Glomerular visceral epithelial cell (primary cell): ENCODE measurements around the gene FYB1.

Source experiments
- DNase-seq: peaks from one replicate; pipeline ENCODE4 v3.0.0-alpha.2; 2016; ENCODE audit errors: extremely low spot score

The FYB1 gene

DNA sequence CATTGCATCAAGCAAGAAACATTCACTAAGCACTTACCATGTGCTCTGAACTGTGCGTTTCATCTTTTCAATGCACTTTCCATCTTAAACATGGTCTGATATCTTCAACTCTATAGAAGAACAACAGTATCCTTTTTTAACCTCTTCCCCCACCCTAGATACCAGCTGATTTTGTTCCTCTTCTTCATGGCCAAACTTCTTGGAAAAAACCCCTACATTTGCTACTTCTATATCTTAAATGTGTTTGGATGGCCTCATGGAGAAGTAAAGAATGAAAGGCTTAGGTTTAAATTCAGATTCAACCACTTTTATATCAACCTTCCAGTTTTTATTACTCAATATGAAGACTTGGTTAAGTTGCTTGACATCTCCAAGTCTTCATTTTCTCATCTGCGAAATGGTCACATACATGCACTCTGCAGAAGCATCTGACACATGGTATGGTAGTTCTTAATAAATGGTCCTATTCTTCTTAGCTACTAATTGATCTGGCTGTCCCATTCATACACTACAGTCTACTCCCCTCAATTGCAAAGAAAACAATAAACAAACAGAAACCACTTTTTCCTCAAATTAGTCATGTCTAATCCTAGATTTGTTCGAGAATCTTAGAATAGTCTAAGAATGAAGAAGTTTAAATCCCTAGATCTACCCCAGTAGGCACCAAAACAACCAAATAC, 59.4 kb downstream of the FYB1 start:
- no peak for DNase-seq

DNA sequence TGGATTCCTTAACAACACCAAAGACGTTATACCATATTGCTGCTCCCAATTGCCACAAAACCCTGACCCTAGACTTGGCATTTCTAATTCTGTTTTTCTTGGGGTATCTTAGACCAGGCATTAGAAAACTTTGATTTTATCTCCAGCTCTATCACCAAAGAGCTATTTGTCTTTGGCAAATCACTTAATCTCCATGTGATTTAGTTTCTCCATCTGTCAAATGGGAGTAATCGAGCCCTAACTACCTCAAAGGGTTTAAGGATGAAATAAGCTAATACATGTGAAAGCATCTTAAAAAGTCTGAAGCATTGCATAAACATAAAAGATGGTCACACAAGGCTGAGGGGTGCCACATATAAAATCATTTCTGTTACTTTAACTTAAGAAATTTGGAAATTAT, 60.6 kb downstream of the FYB1 start:
- DNase-seq, result no peak

DNA sequence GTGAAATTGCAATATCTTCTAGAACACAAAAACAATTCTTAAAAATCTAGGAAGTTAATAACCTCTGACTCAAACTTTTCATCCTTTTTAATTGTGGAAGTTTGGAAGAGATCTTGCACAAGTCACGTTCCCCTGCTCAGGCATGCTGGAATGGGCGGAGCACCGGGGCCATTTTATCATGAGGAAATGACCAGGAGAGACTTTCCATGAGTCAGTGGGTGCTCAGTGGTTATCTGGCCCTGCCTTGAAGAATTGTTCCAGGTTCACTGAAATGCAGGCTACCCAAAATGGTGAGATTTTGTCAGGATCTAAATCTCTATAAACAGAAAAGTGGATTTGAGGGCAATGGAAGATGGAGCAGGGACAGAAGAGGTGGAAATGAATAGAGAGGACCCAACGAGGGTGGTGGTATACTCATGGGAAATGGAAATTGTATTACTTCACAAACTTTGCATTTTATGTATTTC, 61.2 kb downstream of the FYB1 start:
- no peak for DNase-seq

- no peak for DNase-seq
Observed at GRCh38 chr5:39157701-39158100, 61.7 kb downstream of the FYB1 start.

DNA sequence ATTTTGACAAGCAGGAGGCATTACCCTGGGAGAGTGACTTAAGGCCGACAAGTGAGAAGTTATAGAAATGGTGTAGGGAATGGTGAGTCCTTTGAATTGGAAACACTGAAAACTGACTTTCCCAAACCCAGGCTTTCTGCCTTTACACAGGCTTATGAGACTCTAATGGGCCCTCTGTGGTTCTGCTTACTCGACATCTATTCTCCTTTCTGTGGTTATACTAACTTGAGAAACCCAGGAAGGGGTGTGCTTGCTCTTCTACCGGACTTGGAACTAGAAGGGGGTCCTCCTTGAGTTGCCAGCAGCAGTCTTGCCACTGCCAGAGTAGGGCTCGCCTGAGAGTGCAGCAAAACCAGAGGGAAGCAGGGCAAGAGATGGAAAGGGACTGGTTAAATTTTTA, 63.3 kb downstream of the FYB1 start:
- no peak for DNase-seq

GRCh38 chr5:39151745-39152144, 67.6 kb downstream of the FYB1 start:
- DNase-seq, result no peak

- DNase-seq, result no peak
Observed at GRCh38 chr5:39149966-39150365, 69.4 kb downstream of the FYB1 start.

DNA sequence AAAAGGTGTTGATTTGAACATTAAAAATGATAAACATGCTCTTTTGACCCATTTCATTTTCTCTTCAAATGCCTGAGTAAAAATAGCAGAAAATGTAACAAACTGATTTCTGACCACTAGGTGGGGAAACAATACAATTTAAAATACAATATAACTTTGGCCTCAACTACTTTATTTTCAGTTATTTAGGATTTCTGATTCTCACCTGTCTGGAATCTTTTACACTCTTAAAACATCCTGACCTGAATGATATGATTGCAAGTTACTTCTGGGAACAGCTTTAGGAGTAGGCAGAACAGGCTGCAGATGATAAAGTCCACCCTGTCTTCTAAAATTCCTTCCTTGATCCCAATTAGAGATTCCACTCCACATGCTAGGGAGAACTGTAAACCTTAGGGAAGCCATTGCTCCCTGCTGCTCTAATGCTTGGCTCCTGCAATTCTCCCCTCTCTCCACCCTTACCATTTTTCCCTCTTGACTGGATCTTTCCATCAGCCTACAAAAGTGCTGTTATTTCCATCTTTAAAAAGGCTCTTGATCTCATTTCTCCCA, 70.3 kb downstream of the FYB1 start:
- DNase-seq, result peak; percentile 6

DNA sequence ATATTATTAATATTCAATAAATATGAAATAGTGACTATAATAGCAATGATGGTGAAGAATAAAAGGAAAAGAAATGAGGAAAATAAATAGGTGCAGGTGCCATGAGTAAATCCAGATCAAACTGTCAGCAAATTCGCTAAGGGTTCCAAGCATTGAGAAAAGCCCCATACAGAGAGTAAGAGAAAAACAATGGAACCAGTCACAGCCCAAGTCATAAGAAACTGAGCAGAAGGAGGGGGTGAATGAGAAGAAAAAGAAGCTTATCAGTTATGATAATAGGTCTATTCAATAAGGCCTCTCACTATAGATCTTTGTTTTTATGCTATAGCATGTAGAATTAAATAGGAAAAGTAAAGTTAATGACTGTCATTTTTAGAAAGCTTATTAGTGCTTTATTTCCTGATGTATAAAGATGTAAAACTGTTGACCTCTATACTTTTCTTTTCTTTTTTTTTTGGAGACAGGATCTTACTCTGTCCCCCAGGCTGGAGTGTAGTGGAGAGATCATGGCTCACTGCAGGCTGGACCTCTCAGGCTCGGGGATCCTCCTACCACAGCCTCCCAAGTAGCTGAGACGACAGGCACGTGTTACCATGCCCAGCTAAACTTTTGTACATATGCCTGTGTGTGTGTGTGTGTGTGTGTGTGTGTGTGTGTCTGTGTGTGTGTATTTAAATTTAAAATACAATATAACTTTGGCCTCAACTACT, 72.4 kb downstream of the FYB1 start:
- DNase-seq, result no peak

- DNase-seq, result no peak
Observed at GRCh38 chr5:39143151-39143860, 76.1 kb downstream of the FYB1 start.

GRCh38 chr5:39140558-39141168, 78.7 kb downstream of the FYB1 start:
- DNase-seq, result no peak

- DNase-seq, result no peak
Observed at GRCh38 chr5:39138892-39139291, 80.5 kb downstream of the FYB1 start.

- DNase-seq, result no peak
Observed at GRCh38 chr5:39137819-39138451, 81.4 kb downstream of the FYB1 start.

DNA sequence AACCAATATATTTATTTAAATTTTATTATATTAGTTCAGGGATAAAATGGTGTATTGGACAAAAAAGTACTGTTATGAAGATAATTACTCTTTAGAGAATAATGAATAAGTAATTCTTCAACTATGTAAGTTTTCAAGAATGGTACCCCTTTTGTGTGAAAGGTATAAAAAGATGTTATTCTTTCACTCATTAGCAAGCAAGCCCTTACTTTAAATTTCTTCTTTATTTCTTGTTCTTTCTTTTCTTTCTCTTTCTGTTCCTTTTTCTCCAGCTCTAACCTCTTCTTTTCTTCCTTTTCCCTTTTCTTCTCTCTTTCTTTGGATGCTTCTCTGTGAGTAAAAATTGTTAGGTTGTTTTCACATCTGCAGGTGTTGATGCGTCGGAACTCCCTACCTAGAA, 82.0 kb downstream of the FYB1 start:
- DNase-seq, result no peak

- DNase-seq, result peak; percentile 33
Observed at GRCh38 chr5:39132792-39133191, 86.6 kb downstream of the FYB1 start.

- DNase-seq, result no peak
Observed at GRCh38 chr5:39132128-39132447, 87.3 kb downstream of the FYB1 start.

DNA sequence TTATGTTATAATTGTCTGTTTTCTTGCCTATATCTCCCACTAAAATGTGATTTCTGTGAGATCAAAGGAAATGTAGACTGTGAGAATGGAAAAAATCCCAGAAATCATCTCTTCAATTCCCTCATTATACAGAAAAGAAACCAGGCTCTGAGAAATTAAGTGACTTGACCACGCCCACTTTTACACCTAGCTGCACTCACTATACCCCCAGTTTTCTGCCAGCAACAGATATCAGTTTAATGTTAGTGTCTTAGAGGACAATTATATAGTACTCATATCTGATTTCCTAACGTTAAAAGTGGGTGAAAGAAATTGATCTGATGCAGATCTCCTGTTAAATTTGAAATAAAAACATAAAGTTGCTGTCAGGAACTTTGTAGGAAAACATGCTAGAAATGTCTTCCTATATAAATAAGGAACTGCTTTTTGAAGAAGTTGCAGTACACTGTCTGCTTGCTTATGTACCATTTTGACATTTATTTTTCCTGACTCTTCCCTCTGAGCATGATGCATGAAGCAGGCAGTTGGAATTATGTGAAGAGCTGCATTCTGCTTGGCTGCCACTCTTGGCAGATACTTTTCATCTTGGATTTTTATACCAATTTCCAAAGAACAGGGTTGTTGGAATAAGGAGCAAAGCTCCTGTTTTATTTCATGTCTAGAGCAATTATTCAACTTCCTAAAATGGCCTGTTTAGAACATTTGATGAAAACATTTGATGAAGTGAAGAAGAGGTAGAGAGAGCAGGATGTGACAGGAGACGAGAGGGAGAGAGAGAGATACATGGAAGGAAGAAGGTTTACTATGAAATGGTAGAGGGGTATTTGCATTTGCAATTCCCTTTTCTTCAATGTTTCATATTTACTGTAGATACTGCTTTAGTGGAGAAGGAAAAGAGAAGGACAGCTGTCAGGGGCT, 87.9 kb downstream of the FYB1 start:
- DNase-seq, result no peak

DNA sequence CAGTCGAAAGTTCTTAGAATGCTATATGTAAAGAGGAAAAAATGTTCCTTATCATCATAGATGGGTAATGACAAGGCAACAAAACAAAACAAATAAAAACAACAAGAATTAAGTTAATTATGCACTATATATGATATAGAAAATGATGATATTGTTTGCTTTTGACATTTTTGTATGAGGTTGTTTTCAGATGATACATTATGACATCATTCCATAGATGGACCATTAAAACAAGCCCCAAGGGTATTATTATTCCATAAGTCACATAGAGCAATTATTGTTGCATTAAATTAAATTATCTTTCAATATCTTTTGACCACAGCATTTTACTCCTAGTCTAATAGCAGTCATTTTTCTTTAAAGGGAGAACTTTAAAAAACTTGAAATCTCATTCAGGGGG, 88.6 kb downstream of the FYB1 start:
- DNase-seq, result no peak

DNA sequence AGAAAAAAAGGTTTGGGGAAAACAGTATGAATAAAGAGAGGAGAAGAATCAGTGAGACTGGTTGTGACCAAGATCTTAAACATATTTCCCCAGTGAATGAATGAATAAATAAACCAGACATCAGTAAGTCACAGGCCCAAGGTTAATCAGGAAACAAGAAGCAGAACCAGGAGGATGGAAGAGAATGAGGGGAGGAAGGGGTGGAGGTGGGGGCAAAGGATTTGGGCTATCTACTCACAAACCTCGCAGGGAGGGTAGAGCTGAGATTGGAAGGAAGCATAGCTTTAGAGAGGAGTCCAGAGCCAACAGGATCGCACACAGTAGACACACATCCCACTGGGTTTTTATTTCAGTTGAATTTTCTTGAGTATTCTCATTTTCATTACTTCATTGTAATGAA, 97.4 kb downstream of the FYB1 start:
- no peak for DNase-seq

GRCh38 chr5:39121315-39121714, 98.0 kb downstream of the FYB1 start:
- no peak for DNase-seq

- DNase-seq, result no peak
Observed at GRCh38 chr5:39120052-39120420, 99.3 kb downstream of the FYB1 start.
